Keratinocyte (primary cell): ENCODE results near the gene JRKL. TPM values are rescaled to one million over a fixed set of nuclear protein-coding genes. Genes with fewer than 3 reads are reported as not detected.

Experiments
- DNase-seq: peaks from one replicate; pipeline ENCODE4 v3.0.0-alpha.2; 2011; ENCODE audit warnings: low read depth, missing footprints, low spot score
- FAIRE-seq: peaks from 2 replicates; lab custom pipeline; 2011; peaks lifted over from hg19 to GRCh38; lab: Jason Lieb, UNC
- H2AFZ ChIP-seq: 2 replicates; pipeline ENCODE4 v1.6.0; 2012; ENCODE audit warnings: low read length, control low read depth, inconsistent platforms; ENCODE audit not compliant: control insufficient read depth
- H3K27ac ChIP-seq: 2 replicates; pipeline ENCODE4 v1.5.1; 2011; ENCODE audit warnings: low read length; ENCODE audit not compliant: control insufficient read depth, insufficient read depth
- H3K27me3 ChIP-seq: 3 replicates; pipeline ENCODE4 v1.6.0; 2011; ENCODE audit warnings: low read length; ENCODE audit not compliant: control insufficient read depth, insufficient read depth; ENCODE audit errors: extremely low read depth
- H3K36me3 ChIP-seq, 2 experiments: 2 replicates in 1 of 2; 3 replicates in 1 of 2; pipeline ENCODE4 v1.5.1; 2011; ENCODE audit warnings: low read length in 2 of 2, mild to moderate bottlenecking in 1 of 2; ENCODE audit not compliant: control insufficient read depth in 2 of 2, insufficient read depth in 2 of 2; ENCODE audit errors: extremely low read depth in 1 of 2
- H3K4me1 ChIP-seq: 3 replicates; pipeline ENCODE4 v1.5.1; 2011; ENCODE audit warnings: low read length; ENCODE audit not compliant: control insufficient read depth, insufficient read depth; ENCODE audit errors: extremely low read depth
- H3K4me2 ChIP-seq: 3 replicates; pipeline ENCODE4 v1.6.0; 2011; ENCODE audit warnings: low read depth, low read length; ENCODE audit not compliant: control insufficient read depth, insufficient read depth; ENCODE audit errors: extremely low read depth
- H3K4me3 ChIP-seq, 3 experiments: fragments of 200-600 bp in 1 of 3; sonication (generic) in 1 of 3; 2 replicates in 2 of 3; 3 replicates in 1 of 3; pipeline ENCODE4 v1.5.1; 2011 to 2016; ENCODE audit warnings: low read length in 3 of 3, mild to moderate bottlenecking in 3 of 3, control low read depth in 2 of 3, inconsistent platforms in 1 of 3, low read depth in 1 of 3, mixed read lengths in 1 of 3, mixed run types in 1 of 3, moderate library complexity in 1 of 3; ENCODE audit not compliant: control insufficient read depth in 2 of 3, insufficient read depth in 2 of 3; ENCODE audit errors: extremely low read depth in 1 of 3
- H3K79me2 ChIP-seq: 2 replicates; pipeline ENCODE4 v1.6.0; 2012; ENCODE audit warnings: low read length; ENCODE audit not compliant: control insufficient read depth, insufficient read depth
- H3K9ac ChIP-seq: 3 replicates; pipeline ENCODE4 v1.6.0; 2011; ENCODE audit warnings: low read length; ENCODE audit not compliant: control insufficient read depth, insufficient read depth; ENCODE audit errors: extremely low read depth
- H3K9me1 ChIP-seq: 3 replicates; pipeline ENCODE4 v1.6.0; 2011; ENCODE audit warnings: low read length; ENCODE audit not compliant: control insufficient read depth, insufficient read depth; ENCODE audit errors: extremely low read depth
- H3K9me3 ChIP-seq: 2 replicates; pipeline ENCODE4 v1.5.1; 2012; ENCODE audit warnings: low read depth, low read length; ENCODE audit not compliant: control insufficient read depth
- H4K20me1 ChIP-seq: 3 replicates; pipeline ENCODE4 v1.6.0; 2011; ENCODE audit warnings: low read length; ENCODE audit not compliant: control insufficient read depth, insufficient read depth; ENCODE audit errors: extremely low read depth
- EZH2 ChIP-seq: IDR thresholded peaks from one replicate; pipeline ENCODE4 v1.6.1; 2012; ENCODE audit warnings: inconsistent platforms, mild to moderate bottlenecking, low read length, moderate library complexity
- dilution Hi-C: fragments of 300-500 bp; cut with MboI; formaldehyde crosslinking; loops from one replicate; pipeline ENCODE4 v1.7.0; 2020; ENCODE audit warnings: low sequenced_read_pairs; ENCODE audit not compliant: extremely low pct_ligation_motif_present
- polyA plus RNA-seq, 5 experiments: library from polyadenylated mRNA; depleted of rRNA in 3 of 5; stranded (reverse) in 3 of 5; stranded (forward) in 1 of 5; unstranded in 1 of 5; fragments of >200 nt; gene quantifications; 1 replicate in 1 of 5; 2 replicates in 3 of 5; 3 replicates in 1 of 5; pipeline versions ENCODE4 v1.2.1 to v1.2.3, GENCODE V29; 2011 to 2012; ENCODE audit warnings: missing spikeins in 2 of 5, low read depth in 1 of 5, low replicate concordance in 1 of 5
- TF ChIP-seq, protein P1 (sequence below), 3 experiments: IDR thresholded peaks in 1 of 3; conservative IDR thresholded peaks in 1 of 3; optimal IDR thresholded peaks in 1 of 3; 2 replicates in 2 of 3; 3 replicates in 1 of 3; pipeline versions ENCODE3 to v1.5.1; 2011; ENCODE audit warnings: low read length in 3 of 3, mild to moderate bottlenecking in 3 of 3, moderate library complexity in 2 of 3, control low read depth in 1 of 3, inconsistent platforms in 1 of 3; ENCODE audit not compliant: insufficient read depth in 2 of 3; ENCODE audit errors: extremely low read depth in 1 of 3

Gene JRKL
- polyA plus RNA-seq, 1 donor (not counting 4 experiments of a cell fraction or from before 2014, with no cell fraction given) = 6.9 TPM

DNA sequence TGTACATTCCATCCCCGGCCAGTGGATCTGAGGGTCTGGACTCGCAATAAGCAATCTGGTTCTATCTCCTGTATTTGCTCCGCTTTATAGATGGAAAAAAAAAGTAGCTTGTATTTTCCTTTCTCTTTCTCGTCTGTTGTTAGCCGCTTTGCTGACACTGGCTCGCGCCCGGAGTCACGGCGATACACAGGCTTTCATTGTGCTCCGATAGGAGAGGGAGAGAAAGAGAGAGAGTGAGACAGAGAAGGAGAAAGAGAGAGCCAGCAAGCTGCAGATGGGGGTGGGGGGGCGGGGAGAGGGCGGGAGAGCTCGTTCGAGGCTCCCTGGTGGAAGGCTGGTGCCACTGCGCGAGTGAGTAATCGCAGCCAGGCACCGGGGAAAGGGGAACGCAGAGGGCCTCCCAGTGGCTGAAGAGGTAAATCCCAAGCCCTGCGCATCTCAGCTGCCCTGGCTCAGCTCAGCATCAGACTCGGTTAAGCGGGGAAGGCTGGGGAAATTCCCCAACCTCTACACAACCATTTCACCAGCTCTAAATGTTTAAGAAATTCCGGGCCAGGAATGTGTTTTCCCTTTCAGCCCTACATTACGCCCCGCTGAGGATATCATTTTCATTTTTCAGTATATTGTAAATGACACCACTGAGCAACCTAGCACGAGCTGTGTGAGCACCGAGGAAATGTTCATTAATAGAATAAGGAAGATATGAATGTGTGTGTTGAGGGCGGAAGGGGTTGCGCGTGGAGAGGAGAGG, 46.7 kb upstream of the JRKL start, which contains the start of gene MAML2:
Gene MAML2, minus strand, starts transcription at position 235 of the 751 bp plus-strand sequence. CDS start 1,300 bp downstream, outside the sequence.
- Histone ChIP-seq H4K20me1 (no peaks in the 10 kb centered on the region), H3K79me2 (peaks cover 34% of the 10 kb centered on the region), H3K9ac (peak within 1 kb of the TSS; percentile 77), H3K4me3 (peak within 1 kb of the TSS; percentile 58 to 89 (median 80)), H3K27ac (peak within 1 kb of the TSS; percentile 81), H2AFZ (peak within 1 kb of the TSS; percentile 86), H3K36me3 (no peaks in the 10 kb centered on the region), H3K9me1 (no peaks in the 10 kb centered on the region), H3K4me2 (peak within 1 kb of the TSS; percentile 100), H3K27me3 (no peaks in the 10 kb centered on the region), H3K4me1 (peaks cover 39% of the 10 kb centered on the region), H3K9me3 (no peaks in the 10 kb centered on the region)
- DNase-seq = peak; percentile 52
- no peak for FAIRE-seq
- dilution Hi-C loops = no loop called here
- no peak for TF ChIP-seq EZH2
- TF ChIP-seq, protein P1, sequence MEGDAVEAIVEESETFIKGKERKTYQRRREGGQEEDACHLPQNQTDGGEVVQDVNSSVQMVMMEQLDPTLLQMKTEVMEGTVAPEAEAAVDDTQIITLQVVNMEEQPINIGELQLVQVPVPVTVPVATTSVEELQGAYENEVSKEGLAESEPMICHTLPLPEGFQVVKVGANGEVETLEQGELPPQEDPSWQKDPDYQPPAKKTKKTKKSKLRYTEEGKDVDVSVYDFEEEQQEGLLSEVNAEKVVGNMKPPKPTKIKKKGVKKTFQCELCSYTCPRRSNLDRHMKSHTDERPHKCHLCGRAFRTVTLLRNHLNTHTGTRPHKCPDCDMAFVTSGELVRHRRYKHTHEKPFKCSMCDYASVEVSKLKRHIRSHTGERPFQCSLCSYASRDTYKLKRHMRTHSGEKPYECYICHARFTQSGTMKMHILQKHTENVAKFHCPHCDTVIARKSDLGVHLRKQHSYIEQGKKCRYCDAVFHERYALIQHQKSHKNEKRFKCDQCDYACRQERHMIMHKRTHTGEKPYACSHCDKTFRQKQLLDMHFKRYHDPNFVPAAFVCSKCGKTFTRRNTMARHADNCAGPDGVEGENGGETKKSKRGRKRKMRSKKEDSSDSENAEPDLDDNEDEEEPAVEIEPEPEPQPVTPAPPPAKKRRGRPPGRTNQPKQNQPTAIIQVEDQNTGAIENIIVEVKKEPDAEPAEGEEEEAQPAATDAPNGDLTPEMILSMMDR (optimal IDR thresholded peaks at IDR 0.05 in 1 of 3, IDR thresholded peaks at IDR 0.05 in 1 of 3, conservative IDR thresholded peaks at IDR 0.05 in 1 of 3; ENCODE audit: extremely low read depth in 1 of 3, insufficient read depth in 2 of 3, low read length in 3 of 3) = peak; percentile 88 to 98 (median 97)

DNA sequence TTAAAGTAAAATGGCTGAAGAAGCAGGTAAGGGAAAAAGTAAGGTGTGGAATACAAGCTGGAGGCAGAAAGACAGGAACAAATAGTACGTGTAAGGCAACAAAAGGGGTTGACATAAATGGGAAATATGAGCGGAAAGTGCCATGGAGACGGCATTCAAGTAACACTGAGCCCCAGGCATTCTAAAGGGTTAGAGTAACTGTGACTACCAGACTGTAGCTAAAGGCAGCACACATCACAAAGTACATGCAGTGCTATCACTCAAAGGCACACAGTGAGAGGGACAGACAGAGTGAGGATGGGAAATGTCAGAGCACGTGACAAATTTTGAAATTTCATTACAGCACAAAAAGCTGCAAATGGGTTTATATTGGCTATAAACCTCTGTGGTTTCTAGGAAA, 33.0 kb upstream of the JRKL start:
- H3K9me1 ChIP-seq = no peaks in the 10 kb centered on the region
- peaks cover 0 to 5% of the 10 kb centered on the region in 2 experiments for H3K36me3 ChIP-seq
- H3K9me3 ChIP-seq = no peaks in the 10 kb centered on the region
- no peak overlapping the region for H3K4me2 ChIP-seq
- H4K20me1 ChIP-seq = no peaks in the 10 kb centered on the region
- DNase-seq (no peak), FAIRE-seq (no peak)
- H3K4me1 ChIP-seq = no peaks in the 10 kb centered on the region
- TF ChIP-seq, protein P1 (optimal IDR thresholded peaks at IDR 0.05 in 1 of 3, IDR thresholded peaks at IDR 0.05 in 1 of 3, conservative IDR thresholded peaks at IDR 0.05 in 1 of 3; ENCODE audit: extremely low read depth in 1 of 3, insufficient read depth in 2 of 3, low read length in 3 of 3) = no peak
- TF ChIP-seq EZH2 = no peak
- no peaks in the 10 kb centered on the region for H3K27me3 ChIP-seq
- dilution Hi-C loops = no loop called here
- no peak overlapping the region for H3K9ac ChIP-seq
- H3K79me2 ChIP-seq = no peaks in the 10 kb centered on the region
- H2AFZ ChIP-seq = no peak overlapping the region
- H3K27ac ChIP-seq = no peak overlapping the region
- H3K4me3 ChIP-seq = no peak overlapping the region
